RWPE1 (cell line): ENCODE measurements around the gene CIDEC.
"Not testable (repeated sequence)": the region's sequence is repeated elsewhere in the genome, so short reads cannot be mapped to it uniquely, and the experiment has no call there.

ENCODE experiments used
- CTCF ChIA-PET: fragments of 350-600 bp; sonication (Branson Sonifier 250); formaldehyde crosslinking; extraction: SDS; loops from one replicate; lab custom pipeline; 2021; lab: Yijun Ruan, JAX
- POLR2A ChIA-PET: fragments of 400-600 bp; formaldehyde crosslinking; extraction: SDS; loops from one replicate; lab custom pipeline; 2020; ENCODE audit warnings: antibody characterized with exemption; ENCODE audit not compliant: low non-redundant PET; lab: Yijun Ruan, JAX
- DNase-seq: peaks from one replicate; pipeline ENCODE4 v3.0.0; 2012; ENCODE audit warnings: low spot score
- H3K27ac ChIP-seq: fragments of 450-650 bp; 2 replicates; pipeline ENCODE4 v1.5.1; 2017
- CTCF ChIP-seq: fragments of 450-650 bp; conservative IDR thresholded peaks from 2 replicates; pipeline ENCODE4 v1.5.1; 2017; ENCODE audit warnings: low read depth, mild to moderate bottlenecking

CIDEC gene

GRCh38 chr3:9902372-9903237 is 22.6 kb upstream of the CIDEC start, which contains the start of gene IL17RE:
Gene IL17RE (plus strand): TSS chr3:9902848. CDS start chr3:9902933, 85 bp downstream.
- H3K27ac ChIP-seq: peak within 1 kb of the TSS; percentile 71
- ChIA-PET POLR2A (interaction anchor here (1.5 kb wide), 1 partner anchor 14 kb away, joined by 3 read pairs; the partner anchor contains the start of gene IL17RC), CTCF (interaction anchor here (0.9 to 1.3 kb wide), 3 partner anchors 10 to 44 kb away, joined by 3 read pairs; no protein-coding TSS in a partner anchor)
- TF ChIP-seq CTCF: no peak
- DNase-seq: peak; percentile 30

GRCh38 chr3:9901967-9902366 is 21.9 kb upstream of the CIDEC start:
- ChIA-PET POLR2A (interaction anchor here (1.5 kb wide), 1 partner anchor 15 kb away, joined by 3 read pairs; the partner anchor contains the start of gene IL17RC), CTCF (interaction anchor here (0.6 to 1.3 kb wide), 3 partner anchors 11 to 45 kb away, joined by 3 read pairs; no protein-coding TSS in a partner anchor)
- peak overlapping the region; percentile 71 for H3K27ac ChIP-seq
- DNase-seq: no peak
- TF ChIP-seq CTCF: no peak

- DNase-seq, POLR2A ChIA-PET, H3K27ac ChIP-seq: not testable (repeated sequence)
- CTCF ChIA-PET: interaction anchor here (0.7 kb wide), 1 partner anchor 362 kb away, joined by 3 read pairs; no protein-coding TSS in a partner anchor
Observed at GRCh38 chr3:9900965-9901415, 20.9 kb upstream of the CIDEC start.

GRCh38 chr3:9899289-9899791 is 19.3 kb upstream of the CIDEC start:
- no peak for TF ChIP-seq CTCF
- CTCF ChIA-PET: interaction anchor here (0.6 kb wide), 1 partner anchor 48 kb away, joined by 4 read pairs; no protein-coding TSS in a partner anchor
- no peak for DNase-seq
- POLR2A ChIA-PET: no interaction called here
- no peak overlapping the region for H3K27ac ChIP-seq

GRCh38 chr3:9898467-9899241 is 18.6 kb upstream of the CIDEC start:
- no peak for TF ChIP-seq CTCF
- H3K27ac ChIP-seq: peak overlapping the region; percentile 81
- ChIA-PET CTCF (interaction anchor here (0.6 kb wide), 1 partner anchor 49 kb away, joined by 4 read pairs; no protein-coding TSS in a partner anchor), POLR2A (no interaction called here)
- no peak for DNase-seq

- TF ChIP-seq CTCF: no peak
- CTCF ChIA-PET: no interaction called here
- peak overlapping the region; percentile 81 for H3K27ac ChIP-seq
- POLR2A ChIA-PET: no interaction called here
- DNase-seq: peak; percentile 37
Observed at GRCh38 chr3:9897408-9898372, 17.6 kb upstream of the CIDEC start.

GRCh38 chr3:9896755-9897407 is 16.8 kb upstream of the CIDEC start:
- POLR2A ChIA-PET, DNase-seq, CTCF ChIA-PET: not testable (repeated sequence)
- peak overlapping the region; percentile 81 for H3K27ac ChIP-seq

- CTCF ChIA-PET, POLR2A ChIA-PET, DNase-seq: not testable (repeated sequence)
- peak overlapping the region; percentile 40 for H3K27ac ChIP-seq
Observed at GRCh38 chr3:9895715-9896114, 15.7 kb upstream of the CIDEC start.
